Loucy (cell line): ENCODE measurements around the gene ITGB5.

ENCODE experiments used
- H2AFZ ChIP-seq: fragments of 200-600 bp; sonication (generic); 2 replicates; pipeline ENCODE4 v1.6.0; 2016; ENCODE audit warnings: antibody characterized with exemption, mild to moderate bottlenecking, low read length, moderate library complexity
- H3F3A ChIP-seq: fragments of 200-600 bp; 2 replicates; pipeline ENCODE4 v1.6.0; 2016; ENCODE audit warnings: antibody characterized with exemption, low read depth, mild to moderate bottlenecking
- H3K27me3 ChIP-seq: fragments of 200-600 bp; sonication (generic); 2 replicates; pipeline ENCODE4 v1.6.1; 2014; ENCODE audit warnings: low read length, mild to moderate bottlenecking; ENCODE audit not compliant: insufficient read depth, poor library complexity, severe bottlenecking
- H3K36me3 ChIP-seq: fragments of 200-600 bp; sonication (generic); 2 replicates; pipeline ENCODE4 v1.6.1; 2016; ENCODE audit warnings: low read length; ENCODE audit not compliant: insufficient read depth
- H3K4me1 ChIP-seq: fragments of 200-600 bp; sonication (generic); 2 replicates; pipeline ENCODE4 v1.5.1; 2014; ENCODE audit warnings: low read length, mild to moderate bottlenecking; ENCODE audit not compliant: insufficient read depth, poor library complexity, severe bottlenecking
- H3K4me2 ChIP-seq: fragments of 200-600 bp; sonication (generic); 2 replicates; pipeline ENCODE4 v1.6.0; 2014; ENCODE audit warnings: antibody characterized with exemption, low read length, low read depth, mild to moderate bottlenecking; ENCODE audit not compliant: poor library complexity, severe bottlenecking
- H3K4me3 ChIP-seq: fragments of 200-600 bp; sonication (generic); 2 replicates; pipeline ENCODE4 v1.5.1; 2014; ENCODE audit warnings: low read length, mild to moderate bottlenecking, mixed read lengths; ENCODE audit not compliant: poor library complexity, severe bottlenecking
- H3K79me2 ChIP-seq: fragments of 200-600 bp; sonication (generic); 2 replicates; pipeline ENCODE4 v1.6.1; 2014; ENCODE audit warnings: low read length; ENCODE audit not compliant: insufficient read depth
- H3K9ac ChIP-seq: fragments of 200-600 bp; sonication (generic); 2 replicates; pipeline ENCODE4 v1.6.0; 2014; ENCODE audit warnings: mild to moderate bottlenecking, low read depth, low read length, moderate library complexity; ENCODE audit not compliant: poor library complexity, severe bottlenecking
- H3K9me2 ChIP-seq: fragments of 200-600 bp; sonication (generic); replicated peaks from 2 replicates; pipeline ENCODE4 v1.6.1; 2016; ENCODE audit warnings: low read depth, low read length, mixed read lengths
- H3K9me3 ChIP-seq: fragments of 200-600 bp; sonication (generic); 2 replicates; pipeline ENCODE4 v1.6.1; 2014; ENCODE audit warnings: mild to moderate bottlenecking, antibody characterized with exemption, low read length, low read depth; ENCODE audit not compliant: insufficient read depth
- H4K20me1 ChIP-seq: fragments of 200-600 bp; sonication (generic); 2 replicates; pipeline ENCODE4 v1.6.0; 2014; ENCODE audit warnings: antibody characterized with exemption, low read length, mild to moderate bottlenecking; ENCODE audit not compliant: insufficient read depth, poor library complexity, severe bottlenecking
- EZH2phosphoT487 ChIP-seq: fragments of 200-600 bp; IDR thresholded peaks from 2 replicates; pipeline ENCODE4 v1.6.1; 2018; ENCODE audit warnings: antibody characterized with exemption, mild to moderate bottlenecking, moderate library complexity, borderline replicate concordance
- TF ChIP-seq, protein P1 (sequence below): fragments of 200-600 bp; sonication (generic); conservative IDR thresholded peaks from 2 replicates; pipeline ENCODE4 v1.5.1; 2014; ENCODE audit warnings: mild to moderate bottlenecking, antibody characterized with exemption, low read length

ITGB5 gene

DNA sequence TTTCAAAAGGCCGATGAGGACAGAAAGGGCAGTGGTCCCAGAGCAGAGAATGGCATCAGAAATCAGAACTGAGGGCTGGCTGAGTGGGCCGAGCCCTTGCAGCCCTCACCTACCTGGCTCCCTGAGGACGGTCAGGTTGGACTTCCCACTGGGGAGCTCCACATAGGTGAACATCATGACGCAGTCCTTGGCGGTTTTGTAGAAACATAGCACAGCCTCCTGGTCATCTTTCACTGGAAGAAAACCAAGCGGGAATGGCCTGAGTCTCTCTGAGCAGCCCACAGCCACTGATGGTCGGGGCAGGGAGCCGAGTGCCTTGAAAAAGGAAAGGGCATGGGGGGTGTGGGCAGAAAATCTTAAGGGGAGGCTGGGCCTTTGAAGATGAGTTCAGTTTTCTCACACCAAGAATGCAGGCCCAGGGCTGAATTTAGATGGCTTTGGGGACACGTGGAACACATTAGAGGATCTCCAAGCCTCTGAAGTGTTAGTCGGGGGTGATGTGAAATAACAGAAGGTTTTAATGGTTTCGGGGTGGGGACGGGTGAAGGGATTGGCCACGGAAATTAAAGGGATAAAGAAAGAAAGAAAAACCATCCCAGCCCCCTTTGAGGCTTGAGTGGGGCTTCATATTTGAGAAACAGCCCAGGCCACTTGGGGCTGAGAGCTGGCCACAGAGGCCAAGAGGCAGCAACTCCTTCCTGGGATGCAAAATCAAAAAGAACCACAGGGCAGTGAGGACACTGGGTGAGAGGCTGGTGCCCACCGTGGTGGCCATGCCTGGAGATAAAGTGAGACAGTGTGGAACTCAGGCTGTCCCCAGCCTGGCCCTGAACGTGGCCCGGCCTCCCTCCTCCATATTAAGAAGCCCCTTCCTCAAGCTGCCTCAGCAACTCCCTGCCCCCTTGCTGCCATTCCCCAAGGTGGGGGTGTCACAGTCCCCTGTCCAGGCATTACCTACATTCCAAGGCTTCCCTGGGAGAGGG is 120.8 kb downstream of the ITGB5 start:
- no peak for TF ChIP-seq EZH2phosphoT487
- TF ChIP-seq, protein P1, sequence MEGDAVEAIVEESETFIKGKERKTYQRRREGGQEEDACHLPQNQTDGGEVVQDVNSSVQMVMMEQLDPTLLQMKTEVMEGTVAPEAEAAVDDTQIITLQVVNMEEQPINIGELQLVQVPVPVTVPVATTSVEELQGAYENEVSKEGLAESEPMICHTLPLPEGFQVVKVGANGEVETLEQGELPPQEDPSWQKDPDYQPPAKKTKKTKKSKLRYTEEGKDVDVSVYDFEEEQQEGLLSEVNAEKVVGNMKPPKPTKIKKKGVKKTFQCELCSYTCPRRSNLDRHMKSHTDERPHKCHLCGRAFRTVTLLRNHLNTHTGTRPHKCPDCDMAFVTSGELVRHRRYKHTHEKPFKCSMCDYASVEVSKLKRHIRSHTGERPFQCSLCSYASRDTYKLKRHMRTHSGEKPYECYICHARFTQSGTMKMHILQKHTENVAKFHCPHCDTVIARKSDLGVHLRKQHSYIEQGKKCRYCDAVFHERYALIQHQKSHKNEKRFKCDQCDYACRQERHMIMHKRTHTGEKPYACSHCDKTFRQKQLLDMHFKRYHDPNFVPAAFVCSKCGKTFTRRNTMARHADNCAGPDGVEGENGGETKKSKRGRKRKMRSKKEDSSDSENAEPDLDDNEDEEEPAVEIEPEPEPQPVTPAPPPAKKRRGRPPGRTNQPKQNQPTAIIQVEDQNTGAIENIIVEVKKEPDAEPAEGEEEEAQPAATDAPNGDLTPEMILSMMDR, result no peak
- no peak overlapping the region for H3K9ac ChIP-seq
- H3K4me3 ChIP-seq, result no peak overlapping the region
- H3K27me3 ChIP-seq, result no peaks in the 10 kb centered on the region
- H4K20me1 ChIP-seq, result no peaks in the 10 kb centered on the region
- H2AFZ ChIP-seq, result no peak overlapping the region
- H3K4me2 ChIP-seq, result no peak overlapping the region
- H3K9me3 ChIP-seq, result no peaks in the 10 kb centered on the region
- no peaks in the 10 kb centered on the region for H3K36me3 ChIP-seq
- H3F3A ChIP-seq, result no peaks in the 10 kb centered on the region
- H3K9me2 ChIP-seq, result no peaks in the 10 kb centered on the region
- no peaks in the 10 kb centered on the region for H3K4me1 ChIP-seq
- no peaks in the 10 kb centered on the region for H3K79me2 ChIP-seq

- no peak overlapping the region for H2AFZ ChIP-seq
- H3K27me3 ChIP-seq, result no peaks in the 10 kb centered on the region
- no peaks in the 10 kb centered on the region for H3F3A ChIP-seq
- no peak overlapping the region for H3K9ac ChIP-seq
- no peaks in the 10 kb centered on the region for H3K9me2 ChIP-seq
- no peaks in the 10 kb centered on the region for H3K9me3 ChIP-seq
- TF ChIP-seq EZH2phosphoT487, result no peak
- TF ChIP-seq, protein P1, result no peak
- H3K36me3 ChIP-seq, result no peaks in the 10 kb centered on the region
- no peaks in the 10 kb centered on the region for H4K20me1 ChIP-seq
- no peaks in the 10 kb centered on the region for H3K79me2 ChIP-seq
- H3K4me2 ChIP-seq, result no peak overlapping the region
- H3K4me3 ChIP-seq, result no peak overlapping the region
- H3K4me1 ChIP-seq, result no peaks in the 10 kb centered on the region
These were observed 121.8 kb downstream of the ITGB5 start for GRCh38 chr3:124765197-124765840.

DNA sequence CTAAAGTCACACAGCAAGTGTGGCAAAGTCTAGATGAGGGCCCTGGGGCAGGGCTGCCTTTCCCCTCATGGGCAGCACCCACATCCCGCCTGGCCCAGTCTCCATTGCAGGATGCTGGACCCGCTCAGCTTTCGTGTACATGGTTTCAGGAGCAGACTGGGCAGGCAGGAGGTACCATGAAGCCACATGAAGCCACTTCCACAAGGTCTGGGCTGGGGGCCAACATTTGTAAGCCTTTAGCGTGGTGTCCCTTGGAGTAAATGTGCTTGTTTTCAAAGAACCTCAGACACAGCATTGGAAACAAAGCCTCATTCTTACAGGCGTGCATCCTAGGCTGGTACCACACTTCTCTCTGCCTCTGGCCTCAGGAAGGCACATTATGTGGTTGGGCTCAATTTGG is 122.4 kb downstream of the ITGB5 start:
- no peaks in the 10 kb centered on the region for H3F3A ChIP-seq
- no peaks in the 10 kb centered on the region for H4K20me1 ChIP-seq
- no peaks in the 10 kb centered on the region for H3K36me3 ChIP-seq
- no peaks in the 10 kb centered on the region for H3K27me3 ChIP-seq
- H3K9me2 ChIP-seq, result no peaks in the 10 kb centered on the region
- no peak overlapping the region for H3K4me3 ChIP-seq
- no peaks in the 10 kb centered on the region for H3K79me2 ChIP-seq
- TF ChIP-seq EZH2phosphoT487, result no peak
- TF ChIP-seq, protein P1, result no peak
- no peaks in the 10 kb centered on the region for H3K9me3 ChIP-seq
- H2AFZ ChIP-seq, result no peak overlapping the region
- H3K4me1 ChIP-seq, result no peaks in the 10 kb centered on the region
- no peak overlapping the region for H3K4me2 ChIP-seq
- H3K9ac ChIP-seq, result no peak overlapping the region
